GM19193 (cell line): ENCODE measurements around the gene MPP3.

Source experiments
- POLR2A ChIP-seq: IDR thresholded peaks from 4 replicates; pipeline ENCODE4 v1.6.1; 2011; ENCODE audit not compliant: insufficient read depth, insufficient read length; ENCODE audit errors: extremely low read depth

The MPP3 gene

GRCh38 chr17:43758086-43758485 is 74.9 kb downstream of the MPP3 start:
- no peak for TF ChIP-seq POLR2A

- TF ChIP-seq POLR2A = no peak
Observed at GRCh38 chr17:43757171-43757660, 75.7 kb downstream of the MPP3 start.

- TF ChIP-seq POLR2A = no peak
Observed at GRCh38 chr17:43756201-43756600, 76.7 kb downstream of the MPP3 start.

- no peak for TF ChIP-seq POLR2A
Observed at GRCh38 chr17:43755389-43755875, 77.5 kb downstream of the MPP3 start.

- no peak for TF ChIP-seq POLR2A
Observed at GRCh38 chr17:43754947-43755346, 78.0 kb downstream of the MPP3 start.

GRCh38 chr17:43753493-43754129 is 79.3 kb downstream of the MPP3 start:
- TF ChIP-seq POLR2A = no peak
